RKO (cell line): ENCODE results near the gene HDGFL2.

Source experiments
- DNase-seq: peaks from one replicate; pipeline ENCODE4 v3.0.0-alpha.2; 2016; ENCODE audit warnings: low spot score

The HDGFL2 gene

DNA sequence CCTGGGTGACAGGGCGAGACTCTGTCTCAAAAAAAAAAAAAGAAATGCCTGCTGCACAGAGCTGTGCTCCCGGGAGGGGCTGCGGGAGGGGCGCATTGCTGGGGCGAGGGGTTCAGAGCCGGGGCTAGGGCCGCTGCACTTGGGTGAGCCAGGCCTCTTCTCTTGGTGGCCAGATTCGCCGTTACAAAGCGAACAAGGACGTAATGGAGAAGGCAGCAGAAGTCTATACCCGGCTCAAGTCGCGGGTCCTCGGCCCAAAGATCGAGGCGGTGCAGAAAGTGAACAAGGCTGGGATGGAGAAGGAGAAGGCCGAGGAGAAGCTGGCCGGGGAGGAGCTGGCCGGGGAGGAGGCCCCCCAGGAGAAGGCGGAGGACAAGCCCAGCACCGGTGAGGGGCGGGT is 27.2 kb downstream of the HDGFL2 start:
- DNase-seq = no peak

DNA sequence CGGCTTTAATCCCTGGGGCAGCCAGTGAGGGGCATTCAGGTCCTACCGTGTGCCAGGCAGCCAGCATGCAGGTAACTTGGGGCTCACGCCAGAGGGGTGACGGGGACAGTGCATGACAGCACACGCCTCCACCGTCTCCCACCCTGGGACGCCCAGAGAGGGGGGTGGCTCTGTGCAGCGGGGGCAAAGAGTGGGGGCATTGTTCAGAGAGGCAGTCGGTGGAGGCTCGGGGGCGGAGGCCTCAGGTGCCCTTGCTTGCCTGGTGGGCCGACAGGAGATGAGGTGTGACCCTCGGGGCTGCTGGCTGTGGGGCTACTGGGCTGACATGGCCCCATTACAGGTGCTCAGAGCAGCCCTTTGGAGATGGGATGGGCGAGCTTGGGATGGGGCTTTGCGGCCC is 27.8 kb downstream of the HDGFL2 start:
- DNase-seq = no peak

DNA sequence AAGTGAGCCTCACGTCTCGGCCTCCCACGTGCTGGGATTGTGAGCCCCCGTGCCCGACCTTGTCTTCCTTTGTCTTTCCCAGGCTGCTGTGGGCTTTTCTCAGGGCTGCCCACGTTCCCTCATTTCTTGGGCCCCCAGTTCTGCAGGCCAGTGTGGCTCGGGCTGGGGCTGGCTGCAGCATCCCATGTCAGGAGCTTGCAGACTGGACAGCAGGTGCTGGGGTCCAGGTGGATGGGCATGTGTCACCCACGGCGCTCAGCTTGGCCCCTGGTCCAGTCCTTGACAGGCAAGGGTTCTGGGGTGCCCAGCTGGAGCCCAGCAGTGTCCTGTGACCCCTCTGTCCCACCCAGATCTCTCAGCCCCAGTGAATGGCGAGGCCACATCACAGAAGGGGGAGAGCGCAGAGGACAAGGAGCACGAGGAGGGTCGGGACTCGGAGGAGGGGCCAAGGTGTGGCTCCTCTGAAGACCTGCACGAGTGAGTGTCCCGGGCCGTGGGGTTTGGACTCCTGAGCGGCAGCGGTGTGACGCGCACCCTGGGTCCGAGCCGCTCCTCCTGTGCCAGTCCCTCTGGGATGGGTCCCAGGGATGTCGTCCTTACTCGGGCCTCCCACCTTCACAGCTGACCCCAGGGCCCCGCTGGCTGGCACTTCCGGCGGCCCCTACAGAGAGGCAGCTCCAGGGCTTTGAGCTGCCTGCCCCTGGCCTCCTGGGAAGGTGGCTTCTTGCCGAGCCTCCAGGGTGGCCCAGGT is 28.9 kb downstream of the HDGFL2 start:
- DNase-seq = no peak

DNA sequence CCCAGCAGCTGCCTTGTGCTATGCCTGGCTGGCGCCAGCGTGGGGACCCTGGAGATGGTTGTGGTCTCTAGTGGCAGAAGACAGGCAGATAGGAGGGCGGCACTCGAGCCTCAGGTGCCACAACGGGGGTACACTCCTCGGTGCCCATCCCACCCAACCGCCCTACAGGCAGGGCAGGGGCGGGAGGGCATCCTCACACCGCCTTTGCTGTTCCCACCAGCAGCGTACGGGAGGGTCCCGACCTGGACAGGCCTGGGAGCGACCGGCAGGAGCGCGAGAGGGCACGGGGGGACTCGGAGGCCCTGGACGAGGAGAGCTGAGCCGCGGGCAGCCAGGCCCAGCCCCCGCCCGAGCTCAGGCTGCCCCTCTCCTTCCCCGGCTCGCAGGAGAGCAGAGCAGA is 29.6 kb downstream of the HDGFL2 start:
- no peak for DNase-seq

DNA sequence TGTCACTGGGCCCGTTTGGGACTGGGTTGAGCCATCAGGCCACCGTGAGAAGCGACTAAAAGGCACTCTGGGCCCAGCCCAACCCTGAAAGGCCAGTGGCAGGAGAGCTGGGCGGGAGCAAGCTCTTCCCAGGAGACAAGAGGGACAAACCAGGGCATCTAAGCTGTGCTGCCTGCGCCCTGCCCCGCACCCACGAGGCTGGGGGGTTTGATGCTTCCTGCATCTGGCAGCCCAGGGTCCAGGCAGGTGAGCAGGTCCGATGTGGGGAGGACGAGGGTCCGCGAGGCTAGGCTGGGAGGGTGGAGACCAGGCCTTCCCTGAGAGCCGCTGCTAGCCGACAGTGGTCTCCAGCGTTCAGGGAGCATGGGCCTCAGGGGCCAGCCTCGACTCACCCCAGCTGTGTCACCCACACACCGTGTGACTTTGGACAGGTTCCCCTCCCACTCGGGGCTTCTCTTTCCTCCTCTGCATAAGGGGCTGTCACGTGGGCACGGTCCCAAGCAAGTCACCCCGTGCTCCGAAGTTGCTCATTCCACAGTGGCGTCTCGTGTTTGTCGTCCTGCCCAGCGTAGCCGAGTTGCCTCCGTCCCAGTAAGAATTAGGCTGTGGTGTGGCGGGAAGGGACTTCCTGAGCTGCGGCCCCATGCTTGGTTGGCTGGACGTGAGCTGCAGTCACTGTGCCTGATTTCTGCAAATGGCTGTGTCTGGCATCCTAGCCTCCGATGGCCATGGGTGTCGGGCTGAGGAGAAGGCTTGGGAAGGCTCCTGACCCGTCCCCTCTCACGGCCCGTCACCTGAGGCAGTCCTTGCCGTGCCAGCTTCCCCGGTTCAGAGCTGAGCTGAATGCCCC is 30.4 kb downstream of the HDGFL2 start:
- no peak for DNase-seq

DNA sequence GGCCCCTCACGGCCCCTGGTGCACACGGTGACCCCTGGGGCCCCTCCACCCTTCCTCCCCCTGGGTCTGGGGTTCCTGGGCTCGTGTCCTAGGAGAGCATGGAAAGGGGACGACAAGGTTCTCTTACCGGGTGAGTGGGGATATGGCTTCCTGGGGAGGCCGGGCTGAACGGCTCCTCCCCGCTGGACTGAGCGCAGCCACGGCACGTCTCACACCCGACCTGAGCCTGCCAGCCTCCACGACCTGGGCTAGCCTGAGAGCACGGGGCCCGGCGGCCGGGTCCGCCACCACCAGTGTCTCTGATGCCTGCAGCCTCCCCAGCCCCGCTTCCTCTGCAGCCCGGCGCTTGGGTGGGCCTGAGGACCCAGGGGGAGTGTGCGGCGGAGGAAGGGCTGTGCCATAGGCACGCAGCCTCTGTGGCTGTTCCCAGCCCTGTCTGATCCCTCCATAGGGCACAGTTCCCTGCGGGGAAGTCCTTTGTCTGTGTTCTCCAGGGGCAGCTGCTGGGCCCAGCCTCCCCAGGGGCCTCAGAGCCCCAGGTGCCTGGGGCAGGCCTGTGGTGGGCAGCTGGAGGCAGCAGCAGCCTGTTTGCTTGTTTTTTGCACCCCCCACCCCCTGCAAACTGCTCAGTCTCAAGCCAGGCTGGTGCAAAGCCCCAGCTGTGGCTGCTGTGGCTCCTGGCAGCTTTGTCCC is 31.2 kb downstream of the HDGFL2 start:
- DNase-seq = no peak

DNA sequence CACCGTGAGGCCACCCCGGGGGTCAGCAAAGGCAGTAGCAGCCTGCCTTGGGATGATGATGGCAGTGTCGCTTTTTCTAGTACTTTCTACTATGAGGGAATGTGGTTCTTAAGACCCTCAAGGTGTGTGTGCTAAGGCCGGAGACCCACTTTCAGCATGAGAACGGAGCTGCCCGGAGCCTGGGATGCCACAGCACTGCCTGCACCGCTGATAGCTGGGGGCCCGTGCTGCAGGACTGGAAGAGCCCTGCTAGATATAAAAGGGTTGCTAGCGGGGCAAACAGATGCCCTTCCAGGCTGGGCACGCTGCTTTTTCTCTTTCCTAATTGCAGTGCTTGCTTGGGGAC is 31.7 kb downstream of the HDGFL2 start:
- no peak for DNase-seq

DNA sequence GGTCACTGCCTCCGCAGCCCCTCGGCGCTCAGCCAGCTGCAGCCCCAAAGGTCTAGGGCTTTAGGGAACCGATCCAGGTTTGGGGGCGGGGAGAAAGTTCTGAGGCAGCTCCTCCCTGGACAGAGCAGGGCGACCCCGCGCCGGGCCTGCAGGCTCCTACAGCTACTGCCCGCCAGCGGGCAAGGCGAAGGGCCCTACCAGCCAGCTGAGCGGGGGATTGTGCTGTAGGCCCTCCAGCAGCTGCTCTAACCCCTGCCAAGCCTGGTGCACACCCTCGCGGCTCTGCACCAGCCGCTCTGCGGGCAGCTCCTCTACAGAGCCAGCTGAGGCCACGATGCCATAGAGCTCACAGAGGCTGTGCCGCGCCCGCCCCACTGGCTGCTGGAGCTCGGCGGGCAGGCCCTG is 32.2 kb downstream of the HDGFL2 start:
- no peak for DNase-seq

DNA sequence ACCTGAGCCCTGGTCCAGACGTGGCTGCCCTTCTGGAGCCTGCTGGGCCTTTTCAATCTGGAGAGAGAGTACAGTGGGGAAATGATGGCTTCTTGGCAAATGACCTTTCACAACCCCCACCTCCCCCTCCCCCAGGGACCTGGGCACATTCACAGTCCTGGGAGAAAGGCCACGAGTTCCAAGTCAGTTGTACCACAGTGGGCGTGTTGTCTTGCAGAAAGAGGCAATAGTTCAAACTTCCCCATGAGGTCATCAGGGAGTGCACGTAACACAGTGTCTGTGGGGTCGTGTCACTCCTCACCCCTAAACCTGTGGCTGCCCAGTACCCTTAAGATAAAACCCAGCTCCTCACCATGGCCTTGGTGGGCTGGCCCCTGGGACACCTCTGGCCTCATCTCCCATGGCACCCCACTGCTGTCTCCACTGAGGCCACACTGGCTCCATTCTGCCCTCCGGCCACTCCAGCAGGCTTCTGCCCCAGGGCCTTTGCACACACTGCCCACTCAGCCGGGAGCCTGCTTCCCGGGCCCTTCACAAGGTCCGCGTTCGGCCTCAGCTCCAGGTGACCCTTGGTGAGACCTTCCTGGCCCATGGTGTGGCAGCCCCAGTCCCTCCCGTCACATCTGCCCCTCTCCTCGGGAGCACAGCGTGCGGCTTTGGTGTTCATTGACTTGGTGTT is 32.9 kb downstream of the HDGFL2 start:
- no peak for DNase-seq

DNA sequence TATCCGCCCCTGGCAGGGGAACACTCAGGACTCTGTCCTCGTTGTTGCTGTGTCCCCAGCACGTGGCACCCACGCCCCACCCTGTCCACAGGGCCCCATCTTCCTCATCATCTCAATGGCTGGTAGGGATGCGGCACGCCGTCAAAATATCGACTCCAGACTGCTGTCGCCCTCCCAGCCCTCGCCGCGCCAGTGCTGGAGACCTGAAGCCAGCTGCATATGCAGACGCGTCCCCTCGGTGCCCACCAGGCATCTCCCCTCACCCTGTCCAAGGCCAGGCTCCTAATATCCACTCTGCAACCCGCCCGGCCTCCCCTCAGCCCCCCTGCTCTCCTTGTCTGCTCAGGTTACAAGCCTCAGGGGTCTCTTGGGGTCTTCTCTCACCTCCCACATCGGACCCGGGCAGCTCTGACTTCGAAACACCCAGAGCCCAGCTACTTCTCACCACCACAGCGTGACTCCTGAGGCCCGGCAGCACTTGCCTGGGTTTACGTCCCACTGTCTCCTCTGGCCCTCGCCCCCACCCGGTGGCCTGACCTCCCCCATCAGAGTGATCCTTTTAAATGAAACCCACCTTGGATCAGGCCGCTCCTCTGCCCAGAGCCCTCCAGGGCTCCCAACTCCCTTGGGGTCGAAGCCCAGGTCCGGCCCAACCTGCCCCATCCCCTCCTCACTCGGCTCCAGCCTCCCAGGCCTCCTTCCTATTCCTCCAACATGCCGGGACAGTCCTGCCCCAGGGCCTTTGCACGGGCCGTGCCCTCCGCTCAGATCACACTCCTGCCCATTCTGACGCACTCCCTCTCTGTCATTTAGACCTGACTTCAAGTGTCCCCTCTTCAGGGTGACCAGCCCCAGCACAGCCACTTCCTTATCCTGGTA is 33.7 kb downstream of the HDGFL2 start:
- DNase-seq = no peak

DNA sequence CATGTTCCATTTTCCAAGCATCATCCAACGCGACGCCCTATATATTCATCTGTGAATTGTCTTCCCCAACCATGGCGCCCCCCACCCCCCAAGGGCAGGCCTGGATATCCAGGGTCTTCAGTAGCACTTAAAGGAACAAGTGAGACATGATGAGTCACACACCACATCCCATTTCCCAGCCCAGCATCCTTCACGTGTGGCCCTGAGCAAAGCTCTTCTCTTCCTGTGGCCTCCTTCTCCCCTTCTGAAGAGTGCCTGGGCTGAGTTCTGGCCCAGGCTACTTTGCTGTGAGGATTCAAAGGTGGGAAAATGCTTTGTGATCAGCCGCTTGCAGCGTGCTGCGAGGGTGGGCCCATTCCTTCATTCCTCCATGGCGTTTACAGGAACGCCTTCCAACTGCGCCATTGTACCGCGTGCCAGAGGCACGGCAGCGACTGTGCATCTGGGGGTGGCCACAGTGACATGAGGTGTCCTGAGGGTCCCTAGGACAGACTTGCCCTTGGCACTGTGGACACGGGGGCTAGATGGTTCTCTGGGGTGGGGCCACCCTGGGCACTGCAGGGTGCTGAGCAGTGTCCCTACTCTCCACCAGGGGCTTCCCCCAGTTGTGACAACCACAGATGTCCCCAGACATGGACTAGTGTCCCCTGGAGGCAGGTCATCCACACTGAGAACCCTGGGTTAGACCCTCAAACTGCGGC is 34.5 kb downstream of the HDGFL2 start:
- DNase-seq = peak; percentile 66

DNA sequence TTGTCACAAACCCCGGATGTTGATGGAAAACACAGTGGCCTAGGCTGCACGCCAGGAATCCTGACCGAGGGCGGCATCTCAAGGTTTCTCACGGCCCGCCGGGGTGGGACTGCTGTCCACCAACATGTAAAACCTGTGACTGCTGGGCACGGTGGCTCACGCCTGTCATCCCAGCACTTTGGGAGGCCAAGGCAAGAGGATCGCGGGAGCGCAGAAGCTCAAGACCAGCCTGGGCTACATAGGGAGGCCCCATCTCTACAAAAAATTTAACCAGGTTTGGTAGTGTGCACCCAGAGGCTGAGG is 35.0 kb downstream of the HDGFL2 start:
- no peak for DNase-seq

DNA sequence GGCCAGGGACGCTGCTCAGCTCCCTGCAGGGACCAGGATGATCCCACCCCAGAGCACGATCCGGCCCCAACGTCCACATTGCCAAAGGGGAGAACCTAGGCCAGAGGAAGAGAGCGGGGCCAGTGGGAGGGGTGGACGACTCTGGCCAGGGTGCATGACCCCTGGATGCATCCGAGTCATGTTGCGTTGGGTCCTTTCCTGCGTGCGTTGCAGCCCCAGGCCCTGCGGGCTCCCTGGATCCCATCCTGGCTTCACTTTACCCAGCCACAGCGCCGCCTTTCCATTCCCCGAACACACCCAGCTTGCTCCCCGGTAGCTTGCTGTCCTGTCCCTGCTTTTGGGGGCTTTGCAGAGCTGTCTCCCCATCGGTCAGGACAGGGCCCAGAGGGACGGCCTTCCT is 35.7 kb downstream of the HDGFL2 start:
- no peak for DNase-seq

DNA sequence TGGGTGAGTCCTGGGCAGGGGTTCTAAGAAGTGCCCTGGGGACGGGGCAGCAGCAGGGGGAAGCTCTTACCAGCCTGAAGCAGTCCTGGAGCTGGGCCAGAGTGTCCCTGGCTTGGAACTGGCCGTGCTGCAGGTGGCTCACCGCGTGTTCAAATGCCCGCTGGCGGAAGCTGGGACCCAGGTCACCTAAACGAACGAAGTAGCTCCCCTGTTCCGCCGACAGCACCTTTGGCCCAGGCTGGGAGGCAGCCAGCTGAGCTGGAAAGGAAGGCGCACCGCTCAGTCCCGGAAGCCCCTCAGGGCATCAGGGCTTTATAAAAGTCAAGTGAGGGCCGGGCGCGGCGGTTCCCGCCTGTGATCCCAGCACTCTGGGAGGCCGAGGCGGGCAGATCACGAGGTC is 36.6 kb downstream of the HDGFL2 start:
- no peak for DNase-seq

DNA sequence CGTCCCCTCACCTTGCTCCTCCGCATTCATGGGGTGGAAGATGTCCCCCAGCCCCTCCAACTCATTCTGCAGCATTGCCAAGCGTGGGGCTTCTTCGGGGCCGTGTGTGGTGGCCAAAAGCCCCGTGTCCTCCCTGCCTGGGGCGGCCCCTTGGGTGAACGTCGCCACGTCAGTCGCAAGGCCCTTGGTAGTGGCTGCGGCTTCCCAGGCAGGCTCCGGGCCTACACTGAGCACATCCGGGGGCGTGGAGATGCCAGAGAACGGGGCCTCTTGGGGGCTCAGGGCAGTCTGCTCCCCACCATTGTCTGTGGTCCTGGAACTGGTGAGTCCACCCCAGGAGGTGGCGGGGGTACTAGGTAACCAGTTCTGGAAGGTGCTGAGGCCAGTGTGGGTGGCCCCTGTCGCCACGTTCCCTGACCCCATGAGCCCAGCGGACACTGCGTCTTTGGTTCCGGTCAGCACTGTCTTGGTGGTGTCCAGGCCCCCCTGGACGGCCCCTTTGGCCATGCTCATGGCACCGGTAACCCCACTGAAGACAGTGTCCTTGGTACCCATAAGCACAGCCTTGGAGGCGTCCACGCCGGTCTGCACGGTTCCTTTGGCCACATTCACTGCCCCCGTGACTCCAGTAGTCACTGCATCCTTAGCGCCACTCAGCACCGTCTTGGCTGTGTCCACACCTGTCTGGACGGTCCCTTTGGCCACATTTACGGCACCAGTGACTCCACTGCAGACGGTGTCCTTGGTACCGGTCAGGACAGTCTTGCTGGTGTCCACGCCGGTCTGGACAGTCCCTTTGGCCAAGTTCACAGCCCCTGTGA is 38.5 kb downstream of the HDGFL2 start:
- no peak for DNase-seq

DNA sequence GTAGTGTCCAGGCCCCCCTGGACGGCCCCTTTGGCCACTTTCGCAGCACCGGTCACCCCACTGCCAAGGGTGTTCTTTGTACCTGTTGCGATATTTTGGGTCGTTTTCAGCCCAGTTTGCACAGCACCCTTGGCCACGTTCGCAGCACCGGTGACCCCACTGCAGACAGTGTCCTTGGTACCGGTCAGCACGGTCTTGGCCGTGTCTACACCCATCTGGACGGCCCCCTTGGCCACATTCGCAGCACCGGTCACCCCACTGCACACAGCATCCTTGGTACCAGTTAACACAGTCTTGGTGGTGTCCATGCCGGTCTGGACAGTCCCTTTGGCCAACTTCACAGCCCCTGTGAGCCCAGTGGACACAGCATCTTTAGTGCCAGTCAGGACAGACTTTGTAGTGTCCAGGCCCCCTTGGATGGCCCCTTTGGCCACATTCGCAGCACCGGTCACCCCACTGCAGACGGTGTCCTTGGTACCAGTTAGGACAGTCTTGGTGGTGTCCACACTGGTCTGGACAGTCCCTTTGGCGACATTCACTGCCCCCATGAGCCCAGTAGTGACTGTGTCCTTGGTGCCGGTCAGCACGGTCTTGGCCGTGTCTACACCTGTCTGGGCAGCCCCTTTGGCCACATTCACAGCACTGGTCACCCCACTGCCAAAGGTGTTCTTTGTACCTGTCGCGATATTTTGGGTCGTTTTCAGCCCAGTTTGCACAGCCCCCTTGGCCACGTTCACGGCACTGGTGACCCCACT is 39.4 kb downstream of the HDGFL2 start:
- no peak for DNase-seq

DNA sequence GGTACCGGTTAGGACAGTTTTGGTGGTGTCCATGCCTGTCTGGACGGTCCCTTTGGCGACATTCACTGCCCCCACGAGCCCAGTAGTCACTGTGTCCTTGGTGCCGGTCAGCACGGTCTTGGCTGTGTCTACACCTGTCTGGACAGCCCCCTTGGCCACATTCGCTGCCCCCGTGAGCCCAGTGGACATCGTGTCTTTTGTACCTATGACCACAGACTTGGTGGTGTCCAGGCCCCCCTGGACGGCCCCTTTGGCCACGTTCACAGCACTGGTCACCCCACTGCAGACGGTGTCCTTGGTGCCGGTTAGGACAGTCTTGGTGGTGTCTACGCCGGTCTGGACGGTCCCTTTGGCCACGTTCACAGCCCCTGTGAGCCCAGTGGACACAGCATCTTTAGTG is 40.0 kb downstream of the HDGFL2 start:
- no peak for DNase-seq

DNA sequence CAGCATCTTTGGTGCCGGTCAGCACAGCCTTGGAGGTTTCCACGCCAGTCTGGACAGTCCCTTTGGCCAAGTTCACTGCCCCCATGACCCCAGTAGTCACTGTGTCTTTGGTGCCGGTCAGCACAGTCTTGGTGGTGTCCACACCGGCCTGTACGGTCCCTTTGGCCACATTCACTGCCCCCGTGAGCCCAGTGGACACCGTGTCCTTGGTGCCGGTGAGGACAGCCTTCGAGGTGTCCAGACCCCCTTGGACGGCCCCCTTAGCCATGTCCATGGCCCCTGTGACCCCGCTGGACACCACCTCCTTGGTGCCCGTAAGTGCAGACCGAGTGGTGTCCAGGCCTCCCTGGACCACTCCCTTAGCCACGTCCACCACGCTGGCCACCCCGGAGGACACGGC is 41.2 kb downstream of the HDGFL2 start:
- DNase-seq = no peak

DNA sequence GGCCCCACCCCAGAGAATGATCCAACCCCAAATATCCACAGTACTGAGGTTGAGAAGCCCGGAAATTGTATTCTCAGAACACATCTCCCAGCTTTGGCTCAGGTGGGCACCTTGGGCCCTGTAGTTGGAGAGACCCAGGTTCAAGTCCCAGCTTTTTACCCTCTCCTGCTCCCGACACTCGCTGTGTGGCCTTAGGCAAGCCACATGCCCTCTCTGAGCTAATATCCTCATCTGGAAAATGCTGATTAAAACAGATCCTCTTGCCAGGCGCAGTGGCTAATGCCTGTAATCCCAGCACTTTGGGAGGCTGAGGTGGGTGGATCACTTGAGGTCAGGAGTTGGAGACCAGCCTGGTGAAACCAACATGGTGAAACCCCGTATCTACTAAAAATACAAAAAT is 43.6 kb downstream of the HDGFL2 start:
- DNase-seq = no peak
